Colonic mucosa (tissue), 4 donors: ENCODE measurements around the gene ATP9A. TPM values are rescaled to one million over a fixed set of nuclear protein-coding genes. Genes with fewer than 3 reads are reported as not detected.
A peak's percentile ranks its signal among the peaks of the same experiment; 100 is the strongest.

Experiments
- DNase-seq: peaks from one replicate; pipeline ENCODE4 v3.0.0-alpha.2; 2020
- H3K27ac ChIP-seq: fragments of 200-600 bp; one replicate; pipeline ENCODE4 v1.8.0; 2021
- H3K27me3 ChIP-seq: fragments of 200-600 bp; one replicate; pipeline ENCODE4 v1.8.0; 2021
- H3K36me3 ChIP-seq: fragments of 200-600 bp; one replicate; pipeline ENCODE4 v1.8.0; 2021
- H3K4me1 ChIP-seq: fragments of 200-600 bp; one replicate; pipeline ENCODE4 v1.8.0; 2021; ENCODE audit warnings: mild to moderate bottlenecking
- H3K4me3 ChIP-seq: fragments of 200-600 bp; one replicate; pipeline ENCODE4 v1.8.0; 2021
- H3K9ac ChIP-seq, 2 donors: one replicate each; pipeline ENCODE4 v1.7.0; 2013; ENCODE audit warnings: control low read depth in 2 of 2, low read depth in 2 of 2, low read length in 2 of 2
- H3K9me3 ChIP-seq: fragments of 200-600 bp; one replicate; pipeline ENCODE4 v1.8.0; 2021
- CTCF ChIP-seq: fragments of 200-600 bp; IDR thresholded peaks from one replicate; pipeline ENCODE4 v1.8.0; 2022; ENCODE audit warnings: antibody characterized with exemption, mild to moderate bottlenecking
- intact Hi-C: fragments of 100-400 bp; cut with DNase I; formaldehyde crosslinking; loops from one replicate; pipeline ENCODE4 v1.14.1; 2022
- total RNA-seq, 2 donors: library from RNA; stranded (reverse); fragmentation: NEBNext Ultra II Directional in 1 of 2; extraction: Animal tissue kit (Norgen Biotek cat#: 25700) in 1 of 2; gene quantifications; one replicate each; pipeline ENCODE4 v1.2.1, GENCODE V29; 2021
- donor health status: healthy.
- donor health status: DM: no; HTN: no; CAD: no.
- donor health status: DM: no; HTN: no; CAD: no.

Gene ATP9A
- total RNA-seq, 2 donors from 2014 or later: 40.2 to 70.1 TPM

DNA sequence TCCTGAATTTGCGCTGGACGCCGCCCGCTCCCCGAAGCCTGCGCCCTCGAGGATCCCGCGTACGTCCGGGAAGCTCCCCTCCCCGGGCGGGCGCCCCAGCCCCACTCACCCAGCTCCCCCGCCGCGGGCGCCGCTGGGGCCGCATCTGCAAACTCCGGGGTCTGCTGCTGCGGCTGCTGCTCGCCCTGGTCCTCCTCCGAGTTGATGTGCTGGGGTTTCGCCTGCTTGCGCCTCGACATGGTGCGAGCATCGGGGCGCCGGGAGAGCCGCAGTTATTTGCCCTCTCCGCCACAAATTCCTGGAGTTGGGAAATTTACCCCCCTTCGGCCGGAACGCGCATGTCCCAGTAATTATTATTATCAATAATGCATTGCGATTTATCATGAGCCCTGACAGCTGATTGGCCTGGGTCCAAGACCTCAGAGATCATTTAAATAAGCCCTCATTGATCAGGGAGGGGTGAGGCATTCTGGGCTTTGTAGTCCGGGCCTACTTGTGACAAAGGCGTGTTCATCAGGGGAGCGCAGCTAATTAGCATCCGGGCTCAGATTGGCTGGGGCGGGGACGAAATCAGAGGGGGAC is 34.1 kb upstream of the ATP9A start, which contains the start of gene SALL4:
TSS of gene SALL4 (minus strand) at position 352 of the 582 bp plus-strand sequence. CDS start at position 239, 113 bp downstream.
- Histone ChIP-seq H3K9me3 (no peaks in the 10 kb centered on the region), H3K36me3 (no peaks in the 10 kb centered on the region), H3K27me3 (peaks cover 27% of the 10 kb centered on the region), H3K9ac (peak within 1 kb of the TSS in 1 of 2 donors; percentile 30), H3K27ac (no peak within 1 kb of the TSS), H3K4me3 (peak within 1 kb of the TSS; percentile 24), H3K4me1 (peaks cover 6% of the 10 kb centered on the region)
- no peak for TF ChIP-seq CTCF
- no peak for DNase-seq
- intact Hi-C loops: no loop called here

- H3K9ac ChIP-seq: peak overlapping the region in 1 of 2 donors; percentile 8
- no peaks in the 10 kb centered on the region for H3K36me3 ChIP-seq
- TF ChIP-seq CTCF: no peak
- H3K4me3 ChIP-seq: no peak overlapping the region
- H3K4me1 ChIP-seq: peaks cover 6% of the 10 kb centered on the region
- no peaks in the 10 kb centered on the region for H3K9me3 ChIP-seq
- intact Hi-C loops: no loop called here
- no peak overlapping the region for H3K27ac ChIP-seq
- no peak for DNase-seq
- H3K27me3 ChIP-seq: peaks cover 27% of the 10 kb centered on the region
Observed at GRCh38 chr20:51801823-51802123, 33.6 kb upstream of the ATP9A start.

GRCh38 chr20:51801122-51801822 is 33.1 kb upstream of the ATP9A start:
- H3K9ac ChIP-seq: peak overlapping the region in 1 of 2 donors; percentile 30
- no peak for DNase-seq
- H3K27me3 ChIP-seq: peaks cover 27% of the 10 kb centered on the region
- H3K9me3 ChIP-seq: no peaks in the 10 kb centered on the region
- no peak for TF ChIP-seq CTCF
- H3K4me3 ChIP-seq: peak overlapping the region; percentile 24
- intact Hi-C loops: no loop called here
- H3K36me3 ChIP-seq: no peaks in the 10 kb centered on the region
- H3K27ac ChIP-seq: no peak overlapping the region
- H3K4me1 ChIP-seq: peaks cover 6% of the 10 kb centered on the region

- Histone ChIP-seq H3K4me1 (peaks cover 6% of the 10 kb centered on the region), H3K4me3 (peak overlapping the region; percentile 24), H3K27ac (no peak overlapping the region), H3K36me3 (no peaks in the 10 kb centered on the region), H3K27me3 (peaks cover 27% of the 10 kb centered on the region), H3K9me3 (no peaks in the 10 kb centered on the region), H3K9ac (peak overlapping the region in 1 of 2 donors; percentile 30)
- no peak for TF ChIP-seq CTCF
- intact Hi-C loops: no loop called here
- peak; percentile 22 for DNase-seq
Observed at GRCh38 chr20:51800872-51801121, 32.6 kb upstream of the ATP9A start.

- Histone ChIP-seq H3K4me3 (peak overlapping the region; percentile 24), H3K9ac (peak overlapping the region in 1 of 2 donors; percentile 43), H3K9me3 (no peaks in the 10 kb centered on the region), H3K4me1 (peaks cover 6% of the 10 kb centered on the region), H3K27me3 (peaks cover 27% of the 10 kb centered on the region), H3K36me3 (no peaks in the 10 kb centered on the region), H3K27ac (no peak overlapping the region)
- peak; percentile 75 for DNase-seq
- peak; percentile 82 for TF ChIP-seq CTCF
- intact Hi-C loops: no loop called here
Observed at GRCh38 chr20:51800060-51800871, 32.1 kb upstream of the ATP9A start.
